Mesendoderm (in vitro differentiated cells): ENCODE measurements around the gene LRCH1.

Experiments used
- DNase-seq: peaks from one replicate; pipeline ENCODE4 v3.0.0; 2013
- H2AK5ac ChIP-seq: 2 replicates; pipeline ENCODE4 v1.6.1; 2013; ENCODE audit warnings: low read length, inconsistent platforms
- H2BK120ac ChIP-seq: 2 replicates; pipeline ENCODE4 v1.6.1; 2013; ENCODE audit warnings: low read depth, mild to moderate bottlenecking, low read length, moderate library complexity, mixed read lengths
- H2BK15ac ChIP-seq: replicated peaks from 2 replicates; pipeline ENCODE4 v1.6.1; 2013; ENCODE audit warnings: low read depth, mild to moderate bottlenecking, moderate library complexity
- H2BK5ac ChIP-seq: 2 replicates; pipeline ENCODE4 v1.6.1; 2013; ENCODE audit warnings: low read length, inconsistent platforms
- H3K18ac ChIP-seq: 2 replicates; pipeline ENCODE4 v1.6.1; 2013; ENCODE audit warnings: mild to moderate bottlenecking, low read length, mixed read lengths
- H3K23ac ChIP-seq: one replicate; pipeline ENCODE4 v1.6.1; 2013; ENCODE audit warnings: low read length
- H3K27ac ChIP-seq: 2 replicates; pipeline ENCODE4 v1.5.1; 2013; ENCODE audit warnings: low read depth, mild to moderate bottlenecking, inconsistent platforms, low read length, moderate library complexity
- H3K27me3 ChIP-seq: 2 replicates; pipeline ENCODE4 v1.6.1; 2013; ENCODE audit warnings: low read length, control low read depth, mild to moderate bottlenecking, inconsistent platforms; ENCODE audit not compliant: insufficient read depth, poor library complexity
- H3K36me3 ChIP-seq: 2 replicates; pipeline ENCODE4 v1.6.1; 2013; ENCODE audit warnings: low read length, inconsistent platforms; ENCODE audit not compliant: control insufficient read depth, insufficient read depth
- H3K4ac ChIP-seq: one replicate; pipeline ENCODE4 v1.6.1; 2013; ENCODE audit warnings: low read depth, mild to moderate bottlenecking, low read length, moderate library complexity
- H3K4me1 ChIP-seq: 2 replicates; pipeline ENCODE4 v1.6.1; 2013; ENCODE audit warnings: low read depth, low read length, inconsistent platforms; ENCODE audit not compliant: control insufficient read depth
- H3K4me2 ChIP-seq: 2 replicates; pipeline ENCODE4 v1.6.1; 2013; ENCODE audit warnings: low read length
- H3K4me3 ChIP-seq: 2 replicates; pipeline ENCODE4 v1.5.1; 2013; ENCODE audit warnings: mild to moderate bottlenecking, low read length
- H3K56ac ChIP-seq: one replicate; pipeline ENCODE4 v1.6.1; 2013; ENCODE audit warnings: low read length
- H3K79me1 ChIP-seq: 2 replicates; pipeline ENCODE4 v1.6.1; 2013; ENCODE audit warnings: low read length, inconsistent platforms
- H3K79me2 ChIP-seq: 2 replicates; pipeline ENCODE4 v1.6.1; 2013; ENCODE audit warnings: mild to moderate bottlenecking, low read length; ENCODE audit not compliant: control insufficient read depth, insufficient read depth
- H3K9ac ChIP-seq: 2 replicates; pipeline ENCODE4 v1.6.1; 2013; ENCODE audit warnings: low read length, inconsistent platforms
- H4K5ac ChIP-seq: one replicate; pipeline ENCODE4 v1.6.1; 2013; ENCODE audit warnings: low read length
- H4K8ac ChIP-seq: one replicate; pipeline ENCODE4 v1.6.1; 2013; ENCODE audit warnings: low read depth, mild to moderate bottlenecking, control low read depth, low read length, moderate library complexity
- WGBS: extraction: QIAGEN DNeasy Blood & Tissue Kit; methylation state at CpG from one replicate; pipeline ENCODE4 v1.1.7; 2013; ENCODE audit warnings: low lambda C conversion rate, missing lambda C conversion rate; ENCODE audit not compliant: insufficient coverage; ENCODE audit errors: extremely low coverage; 5-methylcytosine and 5-hydroxymethylcytosine counted together

The LRCH1 gene

GRCh38 chr13:46600943-46601311 lies 48.0 kb downstream of the LRCH1 start:
- Histone ChIP-seq H3K4me3 (no peak overlapping the region), H4K5ac (no peak overlapping the region), H2BK5ac (no peak overlapping the region), H3K79me1 (peaks cover 12% of the 10 kb centered on the region), H2BK15ac (no peak overlapping the region), H3K36me3 (no peaks in the 10 kb centered on the region), H3K9ac (no peak overlapping the region), H3K4ac (no peak overlapping the region), H3K79me2 (peaks cover 7% of the 10 kb centered on the region), H3K27ac (no peak overlapping the region), H4K8ac (no peak overlapping the region), H2AK5ac (no peak overlapping the region), H3K56ac (no peak overlapping the region), H2BK120ac (no peak overlapping the region), H3K18ac (no peak overlapping the region), H3K4me1 (peaks cover 2% of the 10 kb centered on the region), H3K23ac (no peak overlapping the region), H3K27me3 (no peaks in the 10 kb centered on the region), H3K4me2 (no peak overlapping the region)
- no CpG with 5 or more reads among the region's 3 CpGs for WGBS
- DNase-seq: no peak

GRCh38 chr13:46602531-46602930 lies 49.6 kb downstream of the LRCH1 start:
- Histone ChIP-seq H3K4me3 (no peak overlapping the region), H2AK5ac (no peak overlapping the region), H3K36me3 (no peaks in the 10 kb centered on the region), H3K4me1 (peaks cover 2% of the 10 kb centered on the region), H3K4ac (no peak overlapping the region), H3K27ac (no peak overlapping the region), H3K23ac (no peak overlapping the region), H3K18ac (no peak overlapping the region), H3K27me3 (no peaks in the 10 kb centered on the region), H3K79me1 (peaks cover 8% of the 10 kb centered on the region), H2BK15ac (no peak overlapping the region), H3K56ac (no peak overlapping the region), H3K79me2 (peaks cover 2% of the 10 kb centered on the region), H2BK5ac (no peak overlapping the region), H4K8ac (peak overlapping the region; percentile 28), H3K9ac (no peak overlapping the region), H2BK120ac (no peak overlapping the region), H4K5ac (no peak overlapping the region), H3K4me2 (no peak overlapping the region)
- DNase-seq: no peak
- WGBS: no CpG with 5 or more reads among the region's 4 CpGs

- no peak overlapping the region for H3K4me3 ChIP-seq
- H4K8ac ChIP-seq: no peak overlapping the region
- no peak overlapping the region for H3K23ac ChIP-seq
- H3K79me2 ChIP-seq: peaks cover 3% of the 10 kb centered on the region
- no CpG with 5 or more reads among the region's 4 CpGs for WGBS
- H2BK15ac ChIP-seq: no peak overlapping the region
- no peak overlapping the region for H3K9ac ChIP-seq
- H3K4me2 ChIP-seq: no peak overlapping the region
- H3K18ac ChIP-seq: no peak overlapping the region
- H4K5ac ChIP-seq: no peak overlapping the region
- no peak overlapping the region for H2AK5ac ChIP-seq
- no peak overlapping the region for H2BK120ac ChIP-seq
- no peak overlapping the region for H3K4ac ChIP-seq
- no peak overlapping the region for H3K27ac ChIP-seq
- H3K27me3 ChIP-seq: no peaks in the 10 kb centered on the region
- no peak overlapping the region for H3K56ac ChIP-seq
- no peaks in the 10 kb centered on the region for H3K36me3 ChIP-seq
- peaks cover 3% of the 10 kb centered on the region for H3K4me1 ChIP-seq
- peaks cover 10% of the 10 kb centered on the region for H3K79me1 ChIP-seq
- no peak overlapping the region for H2BK5ac ChIP-seq
- DNase-seq: peak; percentile 65
Observed at GRCh38 chr13:46603165-46603603, 50.2 kb downstream of the LRCH1 start.

- Histone ChIP-seq H2BK5ac (no peak overlapping the region), H3K4me3 (no peak overlapping the region), H4K5ac (no peak overlapping the region), H2BK15ac (no peak overlapping the region), H3K79me2 (peaks cover 8% of the 10 kb centered on the region), H3K4ac (peak overlapping the region; percentile 10), H3K56ac (peak overlapping the region; percentile 17), H3K4me1 (peaks cover 4% of the 10 kb centered on the region), H3K79me1 (peaks cover 15% of the 10 kb centered on the region), H2BK120ac (no peak overlapping the region), H3K9ac (no peak overlapping the region), H4K8ac (no peak overlapping the region), H3K18ac (peak overlapping the region; percentile 72), H3K23ac (no peak overlapping the region), H2AK5ac (no peak overlapping the region), H3K4me2 (no peak overlapping the region), H3K36me3 (no peaks in the 10 kb centered on the region), H3K27me3 (no peaks in the 10 kb centered on the region), H3K27ac (no peak overlapping the region)
- WGBS: no CpG with 5 or more reads among the region's 5 CpGs
- peak; percentile 67 for DNase-seq
Observed at GRCh38 chr13:46604226-46604990, 51.4 kb downstream of the LRCH1 start.

DNA sequence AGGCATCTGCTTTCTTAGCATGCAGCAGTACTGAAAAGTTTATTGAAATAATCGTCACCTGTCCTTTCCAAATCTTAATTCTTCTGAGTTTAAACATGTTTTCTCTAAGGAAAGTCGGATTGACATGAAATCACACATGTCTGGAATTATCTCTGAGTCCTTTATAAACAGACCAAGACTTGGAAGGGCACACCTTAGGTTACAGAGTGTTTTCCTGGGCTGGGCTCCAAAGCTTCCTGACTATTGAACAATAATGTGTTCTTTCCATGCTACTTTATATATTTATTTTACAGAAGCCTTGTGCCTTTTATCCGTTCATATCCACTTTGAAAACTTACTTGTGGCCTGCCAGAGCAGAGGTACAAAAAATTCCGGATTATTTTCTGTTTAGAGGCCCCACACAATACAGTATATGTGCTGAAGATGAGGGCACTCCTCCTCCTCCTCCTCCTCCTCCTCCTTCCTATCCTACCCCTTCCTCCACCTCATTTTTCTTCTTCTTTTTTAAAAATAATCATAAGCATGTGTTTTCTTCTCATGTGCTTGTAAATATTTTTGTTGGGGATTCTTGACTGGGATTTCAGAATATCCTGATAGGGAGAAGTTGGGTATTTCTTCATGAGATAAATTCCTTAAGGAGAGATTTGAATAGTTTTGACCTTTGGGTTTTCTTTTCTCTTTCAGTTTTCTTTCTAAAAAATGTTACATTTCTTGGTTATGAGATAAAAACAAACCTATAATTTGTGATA lies 52.3 kb downstream of the LRCH1 start:
- no peak overlapping the region for H3K4me2 ChIP-seq
- peaks cover 8% of the 10 kb centered on the region for H3K79me2 ChIP-seq
- no peak overlapping the region for H3K9ac ChIP-seq
- no peak overlapping the region for H3K27ac ChIP-seq
- no peak overlapping the region for H2AK5ac ChIP-seq
- no peak overlapping the region for H2BK5ac ChIP-seq
- H3K4ac ChIP-seq: no peak overlapping the region
- no CpG with 5 or more reads among the region's 4 CpGs for WGBS
- no peak overlapping the region for H2BK120ac ChIP-seq
- H3K23ac ChIP-seq: no peak overlapping the region
- H3K27me3 ChIP-seq: no peaks in the 10 kb centered on the region
- no peaks in the 10 kb centered on the region for H3K36me3 ChIP-seq
- no peak overlapping the region for H4K5ac ChIP-seq
- peaks cover 15% of the 10 kb centered on the region for H3K79me1 ChIP-seq
- no peak overlapping the region for H3K18ac ChIP-seq
- H3K4me1 ChIP-seq: peaks cover 4% of the 10 kb centered on the region
- no peak overlapping the region for H2BK15ac ChIP-seq
- H3K56ac ChIP-seq: no peak overlapping the region
- no peak overlapping the region for H3K4me3 ChIP-seq
- H4K8ac ChIP-seq: no peak overlapping the region
- DNase-seq: no peak
